ENCODE data around the gene GRM1. TPM values are rescaled to one million over a fixed set of nuclear protein-coding genes. Genes with fewer than 3 reads are reported as not detected.

The GRM1 gene
- total RNA-seq, 1 donor from 2014 or later: not detected

DNA sequence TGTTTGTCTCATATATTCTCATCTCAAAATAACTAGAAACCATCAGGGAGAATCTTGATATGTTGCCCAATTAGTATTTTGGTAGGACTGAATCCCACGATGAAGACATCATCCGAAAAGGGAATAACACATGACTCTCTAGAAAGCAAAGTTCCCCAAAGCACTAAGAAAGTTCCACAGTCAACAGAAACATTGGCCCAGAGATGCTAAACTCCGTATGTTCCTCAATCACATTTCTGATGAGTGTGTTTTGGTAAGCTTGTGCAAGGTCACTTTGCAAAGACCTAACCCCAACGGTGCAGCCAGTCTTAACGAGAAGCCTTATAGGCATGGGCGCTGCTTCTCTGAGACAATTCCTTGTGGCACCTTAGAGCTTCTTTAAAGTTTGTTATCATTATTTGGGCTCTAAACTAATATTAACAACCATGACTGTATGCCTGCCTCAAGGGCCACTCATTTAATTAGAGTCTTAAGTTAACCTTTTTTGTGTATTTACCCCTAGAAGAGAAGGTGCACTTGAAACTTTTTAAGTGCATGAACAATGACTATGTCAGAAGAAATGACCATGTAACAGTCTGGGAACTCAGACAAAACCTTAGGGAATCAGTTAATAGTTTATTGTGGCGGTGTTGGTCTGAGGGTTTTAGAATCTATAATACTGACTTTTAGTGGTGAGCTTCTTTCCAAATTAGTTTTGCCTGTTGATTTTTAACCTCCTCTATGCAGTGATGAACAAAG, 312.8 kb downstream of the GRM1 start:
- Mint-ChIP-seq H3K4me3 (no peak overlapping the region), H3K27ac (no peak overlapping the region), H3K27me3 (no peaks in the 10 kb centered on the region), H3K4me1 (no peaks in the 10 kb centered on the region), H3K9me3 (peaks cover 2% of the 10 kb centered on the region), H3K36me3 (ENCODE audit: low read depth) (no peaks in the 10 kb centered on the region)
- TF ChIP-seq, protein P1, sequence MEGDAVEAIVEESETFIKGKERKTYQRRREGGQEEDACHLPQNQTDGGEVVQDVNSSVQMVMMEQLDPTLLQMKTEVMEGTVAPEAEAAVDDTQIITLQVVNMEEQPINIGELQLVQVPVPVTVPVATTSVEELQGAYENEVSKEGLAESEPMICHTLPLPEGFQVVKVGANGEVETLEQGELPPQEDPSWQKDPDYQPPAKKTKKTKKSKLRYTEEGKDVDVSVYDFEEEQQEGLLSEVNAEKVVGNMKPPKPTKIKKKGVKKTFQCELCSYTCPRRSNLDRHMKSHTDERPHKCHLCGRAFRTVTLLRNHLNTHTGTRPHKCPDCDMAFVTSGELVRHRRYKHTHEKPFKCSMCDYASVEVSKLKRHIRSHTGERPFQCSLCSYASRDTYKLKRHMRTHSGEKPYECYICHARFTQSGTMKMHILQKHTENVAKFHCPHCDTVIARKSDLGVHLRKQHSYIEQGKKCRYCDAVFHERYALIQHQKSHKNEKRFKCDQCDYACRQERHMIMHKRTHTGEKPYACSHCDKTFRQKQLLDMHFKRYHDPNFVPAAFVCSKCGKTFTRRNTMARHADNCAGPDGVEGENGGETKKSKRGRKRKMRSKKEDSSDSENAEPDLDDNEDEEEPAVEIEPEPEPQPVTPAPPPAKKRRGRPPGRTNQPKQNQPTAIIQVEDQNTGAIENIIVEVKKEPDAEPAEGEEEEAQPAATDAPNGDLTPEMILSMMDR (IDR thresholded peaks at IDR 0.05): no peak
- ATAC-seq (ENCODE audit: low read depth): no peak
- CTCF ChIA-PET: no interaction called here
- no peak for DNase-seq
- POLR2A ChIA-PET: no interaction called here
- intact Hi-C loops (cut with micrococcal nuclease): no loop called here

DNA sequence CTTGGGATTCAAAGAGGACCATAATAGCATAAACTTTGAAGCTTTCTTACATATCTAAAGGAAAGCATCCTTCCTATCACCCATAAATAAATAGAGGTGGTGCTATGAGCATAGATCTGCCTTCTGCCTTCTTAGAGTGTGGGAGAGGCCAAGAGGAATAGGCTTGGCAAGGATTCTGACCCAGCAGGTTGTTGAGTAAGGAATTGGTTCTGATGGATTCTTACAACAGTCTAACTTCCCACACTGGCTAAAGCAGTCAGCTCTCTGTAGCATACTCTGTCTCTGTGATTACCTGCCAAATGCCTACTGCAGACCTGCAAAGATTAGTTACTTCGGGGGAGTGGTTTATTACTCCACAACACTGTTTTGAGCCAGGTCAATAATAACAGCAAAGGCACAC, 316.7 kb downstream of the GRM1 start:
- ChIA-PET POLR2A (no interaction called here), CTCF (no interaction called here)
- TF ChIP-seq, protein P1 (IDR thresholded peaks at IDR 0.05): no peak
- ATAC-seq (ENCODE audit: low read depth) (no peak), DNase-seq (no peak)
- Mint-ChIP-seq H3K36me3 (ENCODE audit: low read depth) (no peaks in the 10 kb centered on the region), H3K9me3 (no peaks in the 10 kb centered on the region), H3K4me1 (no peaks in the 10 kb centered on the region), H3K27ac (no peak overlapping the region), H3K4me3 (no peak overlapping the region), H3K27me3 (no peaks in the 10 kb centered on the region)
- intact Hi-C loops (cut with micrococcal nuclease): no loop called here

DNA sequence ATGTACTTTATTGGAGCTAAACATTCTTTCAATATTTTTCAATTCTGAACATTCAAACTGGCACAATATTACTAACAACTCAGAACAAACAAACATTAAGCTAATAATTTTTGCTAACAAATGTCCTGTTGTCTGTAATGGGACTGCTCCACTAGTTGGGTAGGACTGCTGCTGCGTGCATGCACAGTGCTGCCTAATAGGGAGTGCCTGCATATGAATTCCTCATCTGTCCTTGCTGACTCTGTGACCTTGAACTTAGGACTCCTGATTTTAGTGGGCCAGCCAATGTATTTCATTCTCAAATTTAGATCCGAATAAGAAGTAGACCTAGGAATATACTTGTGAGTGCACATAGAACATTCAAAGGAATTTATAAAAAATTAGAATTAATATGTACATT, 318.2 kb downstream of the GRM1 start:
- no peak for ATAC-seq (ENCODE audit: low read depth)
- Mint-ChIP-seq H3K4me3 (no peak overlapping the region), H3K36me3 (ENCODE audit: low read depth) (no peaks in the 10 kb centered on the region), H3K9me3 (no peaks in the 10 kb centered on the region), H3K27me3 (no peaks in the 10 kb centered on the region), H3K4me1 (no peaks in the 10 kb centered on the region), H3K27ac (no peak overlapping the region)
- ChIA-PET CTCF (no interaction called here), POLR2A (no interaction called here)
- TF ChIP-seq, protein P1 (IDR thresholded peaks at IDR 0.05): no peak
- intact Hi-C loops (cut with micrococcal nuclease): no loop called here
- DNase-seq: no peak

DNA sequence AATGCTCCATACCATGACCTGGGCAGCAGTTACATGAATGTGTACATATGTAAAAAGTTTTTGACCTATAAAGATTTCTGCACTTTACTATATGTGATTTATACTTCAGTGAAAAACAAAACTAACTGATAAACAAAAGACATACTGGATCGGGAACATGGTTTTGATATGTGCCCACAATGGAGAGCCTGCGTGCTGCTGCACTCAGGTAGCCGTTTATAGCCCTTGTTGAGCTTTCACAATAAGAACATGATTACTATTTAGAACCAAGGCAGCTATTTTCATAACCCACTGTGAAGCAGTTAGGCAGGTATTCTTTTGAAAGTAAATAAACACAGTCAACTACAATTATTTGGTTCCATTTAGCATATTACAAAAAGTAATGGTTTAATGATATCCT, 318.8 kb downstream of the GRM1 start:
- no peaks in the 10 kb centered on the region for H3K27me3 Mint-ChIP-seq
- CTCF ChIA-PET: no interaction called here
- no peak overlapping the region for H3K27ac Mint-ChIP-seq
- no peak overlapping the region for H3K4me3 Mint-ChIP-seq
- H3K9me3 Mint-ChIP-seq: no peaks in the 10 kb centered on the region
- TF ChIP-seq, protein P1 (IDR thresholded peaks at IDR 0.05): no peak
- intact Hi-C loops (cut with micrococcal nuclease): no loop called here
- no peaks in the 10 kb centered on the region for H3K36me3 Mint-ChIP-seq (ENCODE audit: low read depth)
- H3K4me1 Mint-ChIP-seq: no peaks in the 10 kb centered on the region
- ATAC-seq (ENCODE audit: low read depth): no peak
- DNase-seq: no peak
- POLR2A ChIA-PET: no interaction called here

DNA sequence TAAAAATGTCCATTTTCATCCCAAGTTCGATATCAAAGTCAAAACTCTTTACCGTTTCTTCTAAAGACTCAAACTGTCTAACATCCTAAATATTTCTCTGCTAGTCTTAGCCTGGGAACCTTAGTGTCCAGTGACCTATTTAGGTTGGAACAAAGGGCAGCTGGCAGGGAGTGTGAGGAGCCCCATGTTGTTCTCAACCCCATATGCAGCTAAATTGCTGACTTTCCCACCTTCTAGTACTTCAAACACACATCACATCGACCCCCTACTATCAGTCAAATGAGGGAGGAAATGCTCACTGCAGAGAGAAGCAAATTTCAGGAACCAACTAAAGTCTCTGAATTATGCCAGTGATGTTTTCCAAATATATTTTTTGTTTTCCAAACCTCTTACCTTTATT, 322.2 kb downstream of the GRM1 start:
- POLR2A ChIA-PET: no interaction called here
- no peak for DNase-seq
- Mint-ChIP-seq H3K27ac (no peak overlapping the region), H3K36me3 (ENCODE audit: low read depth) (no peaks in the 10 kb centered on the region), H3K9me3 (no peaks in the 10 kb centered on the region), H3K4me3 (no peak overlapping the region), H3K4me1 (no peaks in the 10 kb centered on the region), H3K27me3 (no peaks in the 10 kb centered on the region)
- CTCF ChIA-PET: no interaction called here
- no peak for ATAC-seq (ENCODE audit: low read depth)
- TF ChIP-seq, protein P1 (IDR thresholded peaks at IDR 0.05): no peak
- intact Hi-C loops (cut with micrococcal nuclease): no loop called here
